OCI-LY1 (cell line): ENCODE results near the gene EPHA8.

ENCODE experiments used
- H2AFZ ChIP-seq: fragments of 200-600 bp; sonication (generic), shearing (Covaris generic); 2 replicates; pipeline ENCODE4 v1.6.0; 2014; ENCODE audit warnings: antibody characterized with exemption, mild to moderate bottlenecking, low read length
- H3F3A ChIP-seq: fragments of 200-600 bp; sonication (generic), shearing (Covaris generic); 2 replicates; pipeline ENCODE4 v1.6.0; 2014; ENCODE audit warnings: mild to moderate bottlenecking, antibody characterized with exemption, low read length, moderate library complexity; ENCODE audit not compliant: insufficient read depth
- H3K27ac ChIP-seq: fragments of 200-600 bp; sonication (generic); 2 replicates; pipeline ENCODE4 v1.5.1; 2014; ENCODE audit warnings: low read length, mixed run types, mild to moderate bottlenecking, low read depth; ENCODE audit not compliant: poor library complexity, severe bottlenecking
- H3K27me3 ChIP-seq: fragments of 200-600 bp; sonication (generic); 2 replicates; pipeline ENCODE4 v1.6.0; 2014; ENCODE audit warnings: antibody characterized with exemption, mild to moderate bottlenecking, low read length, moderate library complexity; ENCODE audit not compliant: insufficient read depth
- H3K36me3 ChIP-seq: fragments of 200-600 bp; sonication (generic); 2 replicates; pipeline ENCODE4 v1.6.1; 2014; ENCODE audit warnings: mild to moderate bottlenecking, antibody characterized with exemption, low read length, moderate library complexity, mixed read lengths; ENCODE audit not compliant: insufficient read depth
- H3K4me1 ChIP-seq: fragments of 200-600 bp; sonication (generic); 2 replicates; pipeline ENCODE4 v1.5.1; 2014; ENCODE audit warnings: mild to moderate bottlenecking, low read length, moderate library complexity; ENCODE audit not compliant: insufficient read depth, severe bottlenecking
- H3K4me2 ChIP-seq: fragments of 200-600 bp; sonication (generic), shearing (Covaris generic); 2 replicates; pipeline ENCODE4 v1.6.1; 2014; ENCODE audit warnings: low read length
- H3K4me3 ChIP-seq: fragments of 200-600 bp; sonication (generic); 2 replicates; pipeline ENCODE4 v1.5.1; 2014; ENCODE audit warnings: low read length, low read depth, mild to moderate bottlenecking, mixed read lengths; ENCODE audit not compliant: poor library complexity, severe bottlenecking
- H3K79me2 ChIP-seq: fragments of 200-600 bp; shearing (Covaris generic); 2 replicates; pipeline ENCODE4 v1.6.1; 2016; ENCODE audit warnings: mixed run types, low read length, mixed read lengths; ENCODE audit not compliant: insufficient read depth
- H3K9ac ChIP-seq: fragments of 200-600 bp; sonication (generic), shearing (Covaris generic); 2 replicates; pipeline ENCODE4 v1.6.1; 2014; ENCODE audit warnings: mild to moderate bottlenecking, low read length, mixed read lengths
- H3K9me2 ChIP-seq: fragments of 200-600 bp; sonication (generic), shearing (Covaris generic); 2 replicates; pipeline ENCODE4 v1.6.1; 2014; ENCODE audit warnings: low read depth, mild to moderate bottlenecking, low read length, mixed read lengths
- H3K9me3 ChIP-seq: fragments of 200-600 bp; shearing (Covaris generic); 2 replicates; pipeline ENCODE4 v1.6.1; 2014; ENCODE audit warnings: low read length, mixed read lengths
- H4K20me1 ChIP-seq: fragments of 200-600 bp; sonication (generic), shearing (Covaris generic); 2 replicates; pipeline ENCODE4 v1.6.0; 2016; ENCODE audit warnings: mild to moderate bottlenecking, low read length; ENCODE audit not compliant: insufficient read depth
- CTCF ChIP-seq: fragments of 200-600 bp; sonication (generic), shearing (Covaris generic); IDR thresholded peaks from 2 replicates; pipeline ENCODE4 v1.5.1; 2017; ENCODE audit warnings: mild to moderate bottlenecking, antibody characterized with exemption, low read length, moderate library complexity, mixed read lengths
- EZH2 ChIP-seq: fragments of 200-600 bp; sonication (generic), shearing (Covaris generic); IDR thresholded peaks from 2 replicates; pipeline ENCODE4 v1.8.0; 2017; ENCODE audit warnings: borderline replicate concordance, mixed run types, mild to moderate bottlenecking, antibody characterized with exemption, low read length, moderate library complexity, mixed read lengths

Gene EPHA8

GRCh38 chr1:22628698-22629444 is 65.6 kb downstream of the EPHA8 start:
- Histone ChIP-seq H3K4me1 (no peaks in the 10 kb centered on the region), H3K27me3 (no peaks in the 10 kb centered on the region), H2AFZ (no peak overlapping the region), H3K9me3 (no peaks in the 10 kb centered on the region), H4K20me1 (no peaks in the 10 kb centered on the region), H3F3A (no peaks in the 10 kb centered on the region), H3K9ac (no peak overlapping the region), H3K27ac (no peak overlapping the region), H3K36me3 (no peaks in the 10 kb centered on the region), H3K9me2 (no peaks in the 10 kb centered on the region), H3K4me2 (no peak overlapping the region), H3K4me3 (no peak overlapping the region), H3K79me2 (no peaks in the 10 kb centered on the region)
- TF ChIP-seq CTCF (no peak), EZH2 (no peak)

GRCh38 chr1:22629886-22630285 is 66.6 kb downstream of the EPHA8 start:
- no peaks in the 10 kb centered on the region for H3F3A ChIP-seq
- H3K4me3 ChIP-seq: no peak overlapping the region
- H2AFZ ChIP-seq: no peak overlapping the region
- no peaks in the 10 kb centered on the region for H3K36me3 ChIP-seq
- no peaks in the 10 kb centered on the region for H3K4me1 ChIP-seq
- no peaks in the 10 kb centered on the region for H3K9me2 ChIP-seq
- no peak overlapping the region for H3K9ac ChIP-seq
- TF ChIP-seq EZH2 (no peak), CTCF (no peak)
- H3K4me2 ChIP-seq: no peak overlapping the region
- H3K27me3 ChIP-seq: no peaks in the 10 kb centered on the region
- no peak overlapping the region for H3K27ac ChIP-seq
- H3K79me2 ChIP-seq: no peaks in the 10 kb centered on the region
- H3K9me3 ChIP-seq: no peaks in the 10 kb centered on the region
- H4K20me1 ChIP-seq: no peaks in the 10 kb centered on the region

- no peaks in the 10 kb centered on the region for H3F3A ChIP-seq
- H3K4me1 ChIP-seq: no peaks in the 10 kb centered on the region
- TF ChIP-seq EZH2 (no peak), CTCF (no peak)
- H3K36me3 ChIP-seq: no peaks in the 10 kb centered on the region
- no peaks in the 10 kb centered on the region for H4K20me1 ChIP-seq
- no peaks in the 10 kb centered on the region for H3K9me3 ChIP-seq
- no peak overlapping the region for H3K27ac ChIP-seq
- H3K79me2 ChIP-seq: no peaks in the 10 kb centered on the region
- H3K9ac ChIP-seq: no peak overlapping the region
- no peak overlapping the region for H3K4me2 ChIP-seq
- H3K9me2 ChIP-seq: no peaks in the 10 kb centered on the region
- H2AFZ ChIP-seq: no peak overlapping the region
- H3K4me3 ChIP-seq: no peak overlapping the region
- no peaks in the 10 kb centered on the region for H3K27me3 ChIP-seq
Observed at GRCh38 chr1:22633697-22634463, 70.6 kb downstream of the EPHA8 start.
